Measurements from ENCODE around the gene LGALS16.
"Not testable (repeated sequence)": the region's sequence is repeated elsewhere in the genome, so short reads cannot be mapped to it uniquely, and the experiment has no call there.

Gene LGALS16

DNA sequence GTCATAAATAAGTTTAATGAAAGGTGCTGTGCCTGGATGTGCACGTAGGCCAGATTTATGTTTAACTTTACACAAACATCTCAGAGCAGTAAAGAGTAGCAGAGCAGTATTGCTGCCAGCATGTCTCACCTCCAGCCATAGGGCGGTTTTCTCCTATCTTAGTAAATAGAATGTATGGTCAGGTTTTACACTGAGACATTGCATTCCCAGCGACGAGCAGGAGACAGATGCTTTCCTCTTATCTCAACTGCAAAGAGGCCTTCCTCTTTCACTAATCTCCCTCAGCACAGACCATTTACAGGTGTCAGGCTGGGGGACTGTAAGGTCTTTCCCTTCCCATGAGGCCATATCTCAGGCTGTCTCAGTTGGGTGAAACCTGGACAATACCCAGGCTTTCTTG, 32.9 kb downstream of the LGALS16 start:
- not testable (repeated sequence) for H3K4me1 ChIP-seq (ENCODE audit: control insufficient read depth in 5 of 5, insufficient read depth in 5 of 5, low read length in 5 of 5); H3K9ac ChIP-seq (ENCODE audit: low read length in 5 of 5); H3K36me3 ChIP-seq (ENCODE audit: control insufficient read depth in 5 of 5, insufficient read depth in 5 of 5, low read length in 5 of 5); H3K27me3 ChIP-seq (ENCODE audit: control insufficient read depth in 5 of 5, insufficient read depth in 4 of 5, low read length in 5 of 5); H3K27ac ChIP-seq (ENCODE audit: low read depth, low read length); H3K4me3 ChIP-seq (ENCODE audit: low read depth in 1 of 5, low read length in 5 of 5); H3K9me3 ChIP-seq (ENCODE audit: control insufficient read depth in 5 of 5, low read length in 5 of 5)

- H3K9me3 ChIP-seq (ENCODE audit: control insufficient read depth in 5 of 5, low read length in 5 of 5) = peaks cover 2 to 10% (median 5%) of the 10 kb centered on the region in 5 donors
- H3K4me3 ChIP-seq (ENCODE audit: low read depth in 1 of 5, low read length in 5 of 5) = no peak overlapping the region
- H3K4me1 ChIP-seq (ENCODE audit: control insufficient read depth in 5 of 5, insufficient read depth in 5 of 5, low read length in 5 of 5) = no peaks in the 10 kb centered on the region
- H3K36me3 ChIP-seq (ENCODE audit: control insufficient read depth in 5 of 5, insufficient read depth in 5 of 5, low read length in 5 of 5) = no peaks in the 10 kb centered on the region
- H3K9ac ChIP-seq (ENCODE audit: low read length in 5 of 5) = no peak overlapping the region
- no peak overlapping the region for H3K27ac ChIP-seq (ENCODE audit: low read depth, low read length)
- no peaks in the 10 kb centered on the region for H3K27me3 ChIP-seq (ENCODE audit: control insufficient read depth in 5 of 5, insufficient read depth in 4 of 5, low read length in 5 of 5)
Observed at GRCh38 chr19:39692166-39692565, 36.5 kb downstream of the LGALS16 start.

- no peak overlapping the region for H3K9ac ChIP-seq (ENCODE audit: low read length in 5 of 5)
- H3K27ac ChIP-seq (ENCODE audit: low read depth, low read length) = no peak overlapping the region
- peaks cover 2 to 10% (median 5%) of the 10 kb centered on the region in 5 donors for H3K9me3 ChIP-seq (ENCODE audit: control insufficient read depth in 5 of 5, low read length in 5 of 5)
- H3K27me3 ChIP-seq (ENCODE audit: control insufficient read depth in 5 of 5, insufficient read depth in 4 of 5, low read length in 5 of 5) = peaks cover 0 to 2% (median 2%) of the 10 kb centered on the region in 5 donors
- no peaks in the 10 kb centered on the region for H3K4me1 ChIP-seq (ENCODE audit: control insufficient read depth in 5 of 5, insufficient read depth in 5 of 5, low read length in 5 of 5)
- H3K4me3 ChIP-seq (ENCODE audit: low read depth in 1 of 5, low read length in 5 of 5) = no peak overlapping the region
- H3K36me3 ChIP-seq (ENCODE audit: control insufficient read depth in 5 of 5, insufficient read depth in 5 of 5, low read length in 5 of 5) = no peaks in the 10 kb centered on the region
Observed at GRCh38 chr19:39692822-39693221, 37.1 kb downstream of the LGALS16 start.

DNA sequence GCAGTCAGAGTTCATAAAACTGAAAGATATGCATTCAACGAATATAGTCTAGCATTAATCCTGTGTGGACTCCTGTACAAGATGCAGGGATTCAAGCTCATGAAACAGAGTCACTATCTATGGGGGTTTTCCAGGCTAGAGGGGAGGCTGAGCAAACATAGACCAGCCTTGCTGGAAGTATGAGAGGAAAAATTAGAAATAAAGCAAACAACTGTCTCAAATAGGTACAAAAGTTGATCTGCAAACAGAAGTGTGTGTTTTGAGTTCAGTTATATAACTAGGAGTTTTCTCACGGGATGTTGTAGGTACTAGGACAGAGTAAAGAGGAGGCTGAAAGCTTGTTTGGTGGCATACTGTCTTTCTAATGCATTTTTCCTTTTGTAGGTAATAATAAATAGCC, 40.0 kb downstream of the LGALS16 start:
- Histone ChIP-seq H3K27me3 (ENCODE audit: control insufficient read depth in 5 of 5, insufficient read depth in 4 of 5, low read length in 5 of 5) (peaks cover 0 to 2% (median 2%) of the 10 kb centered on the region in 5 donors), H3K4me3 (ENCODE audit: low read depth in 1 of 5, low read length in 5 of 5) (no peak overlapping the region), H3K27ac (ENCODE audit: low read depth, low read length) (no peak overlapping the region), H3K9me3 (ENCODE audit: control insufficient read depth in 5 of 5, low read length in 5 of 5) (no peaks in the 10 kb centered on the region), H3K36me3 (ENCODE audit: control insufficient read depth in 5 of 5, insufficient read depth in 5 of 5, low read length in 5 of 5) (no peaks in the 10 kb centered on the region), H3K9ac (ENCODE audit: low read length in 5 of 5) (no peak overlapping the region), H3K4me1 (ENCODE audit: control insufficient read depth in 5 of 5, insufficient read depth in 5 of 5, low read length in 5 of 5) (no peaks in the 10 kb centered on the region)

GRCh38 chr19:39696387-39696786, 40.7 kb downstream of the LGALS16 start:
- no peak overlapping the region for H3K9ac ChIP-seq (ENCODE audit: low read length in 5 of 5)
- no peaks in the 10 kb centered on the region for H3K36me3 ChIP-seq (ENCODE audit: control insufficient read depth in 5 of 5, insufficient read depth in 5 of 5, low read length in 5 of 5)
- H3K4me3 ChIP-seq (ENCODE audit: low read depth in 1 of 5, low read length in 5 of 5) = no peak overlapping the region
- H3K27me3 ChIP-seq (ENCODE audit: control insufficient read depth in 5 of 5, insufficient read depth in 4 of 5, low read length in 5 of 5) = peaks cover 0 to 2% (median 2%) of the 10 kb centered on the region in 5 donors
- H3K9me3 ChIP-seq (ENCODE audit: control insufficient read depth in 5 of 5, low read length in 5 of 5) = no peaks in the 10 kb centered on the region
- no peaks in the 10 kb centered on the region for H3K4me1 ChIP-seq (ENCODE audit: control insufficient read depth in 5 of 5, insufficient read depth in 5 of 5, low read length in 5 of 5)
- no peak overlapping the region for H3K27ac ChIP-seq (ENCODE audit: low read depth, low read length)

DNA sequence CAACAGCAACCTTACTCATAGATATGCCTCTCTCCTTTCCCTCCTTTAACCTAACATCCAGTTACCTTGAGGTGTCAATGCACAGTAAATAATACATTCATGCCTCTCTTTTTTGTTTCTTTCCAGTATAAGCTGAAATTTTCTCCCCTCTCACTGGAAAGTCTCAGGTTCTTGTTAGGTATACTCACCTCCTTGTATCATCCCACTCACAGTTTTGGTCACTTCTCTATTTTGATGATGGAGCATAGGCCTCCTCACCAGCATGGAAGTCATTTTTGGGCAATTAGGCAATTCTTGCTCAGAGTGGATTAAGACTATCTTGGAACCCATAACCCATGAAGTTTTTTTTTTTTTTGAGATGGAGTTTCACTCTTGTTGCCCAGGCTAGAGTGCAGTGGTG, 42.8 kb downstream of the LGALS16 start:
- Histone ChIP-seq H3K27ac (ENCODE audit: low read depth, low read length) (no peak overlapping the region), H3K4me1 (ENCODE audit: control insufficient read depth in 5 of 5, insufficient read depth in 5 of 5, low read length in 5 of 5) (no peaks in the 10 kb centered on the region), H3K4me3 (ENCODE audit: low read depth in 1 of 5, low read length in 5 of 5) (no peak overlapping the region), H3K36me3 (ENCODE audit: control insufficient read depth in 5 of 5, insufficient read depth in 5 of 5, low read length in 5 of 5) (no peaks in the 10 kb centered on the region), H3K9ac (ENCODE audit: low read length in 5 of 5) (no peak overlapping the region), H3K27me3 (ENCODE audit: control insufficient read depth in 5 of 5, insufficient read depth in 4 of 5, low read length in 5 of 5) (peaks cover 0 to 2% (median 2%) of the 10 kb centered on the region in 5 donors), H3K9me3 (ENCODE audit: control insufficient read depth in 5 of 5, low read length in 5 of 5) (no peaks in the 10 kb centered on the region)

GRCh38 chr19:39701291-39701690, 45.6 kb downstream of the LGALS16 start:
- Histone ChIP-seq H3K4me1 (ENCODE audit: control insufficient read depth in 5 of 5, insufficient read depth in 5 of 5, low read length in 5 of 5) (no peaks in the 10 kb centered on the region), H3K9ac (ENCODE audit: low read length in 5 of 5) (no peak overlapping the region), H3K9me3 (ENCODE audit: control insufficient read depth in 5 of 5, low read length in 5 of 5) (no peaks in the 10 kb centered on the region), H3K27ac (ENCODE audit: low read depth, low read length) (no peak overlapping the region), H3K27me3 (ENCODE audit: control insufficient read depth in 5 of 5, insufficient read depth in 4 of 5, low read length in 5 of 5) (peaks cover 0 to 2% (median 2%) of the 10 kb centered on the region in 5 donors), H3K4me3 (ENCODE audit: low read depth in 1 of 5, low read length in 5 of 5) (no peak overlapping the region), H3K36me3 (ENCODE audit: control insufficient read depth in 5 of 5, insufficient read depth in 5 of 5, low read length in 5 of 5) (no peaks in the 10 kb centered on the region)

- Histone ChIP-seq H3K4me3 (ENCODE audit: low read depth in 1 of 5, low read length in 5 of 5) (no peak within 1 kb of the TSS), H3K4me1 (ENCODE audit: control insufficient read depth in 5 of 5, insufficient read depth in 5 of 5, low read length in 5 of 5) (no peaks in the 10 kb centered on the region), H3K9ac (ENCODE audit: low read length in 5 of 5) (no peak within 1 kb of the TSS), H3K9me3 (ENCODE audit: control insufficient read depth in 5 of 5, low read length in 5 of 5) (no peaks in the 10 kb centered on the region), H3K36me3 (ENCODE audit: control insufficient read depth in 5 of 5, insufficient read depth in 5 of 5, low read length in 5 of 5) (no peaks in the 10 kb centered on the region), H3K27me3 (ENCODE audit: control insufficient read depth in 5 of 5, insufficient read depth in 4 of 5, low read length in 5 of 5) (no peaks in the 10 kb centered on the region), H3K27ac (ENCODE audit: low read depth, low read length) (no peak within 1 kb of the TSS)
Observed at GRCh38 chr19:39704181-39705044, 48.7 kb downstream of the LGALS16 start, which contains the start of gene LGALS14. LGALS14 (plus strand) TSS chr19:39704481; CDS start chr19:39704529, 48 bp downstream.

GRCh38 chr19:39705578-39706188, 50.0 kb downstream of the LGALS16 start:
- no peaks in the 10 kb centered on the region for H3K9me3 ChIP-seq (ENCODE audit: control insufficient read depth in 5 of 5, low read length in 5 of 5)
- no peaks in the 10 kb centered on the region for H3K27me3 ChIP-seq (ENCODE audit: control insufficient read depth in 5 of 5, insufficient read depth in 4 of 5, low read length in 5 of 5)
- H3K36me3 ChIP-seq (ENCODE audit: control insufficient read depth in 5 of 5, insufficient read depth in 5 of 5, low read length in 5 of 5) = no peaks in the 10 kb centered on the region
- H3K4me3 ChIP-seq (ENCODE audit: low read depth in 1 of 5, low read length in 5 of 5) = no peak overlapping the region
- no peaks in the 10 kb centered on the region for H3K4me1 ChIP-seq (ENCODE audit: control insufficient read depth in 5 of 5, insufficient read depth in 5 of 5, low read length in 5 of 5)
- H3K9ac ChIP-seq (ENCODE audit: low read length in 5 of 5) = no peak overlapping the region
- H3K27ac ChIP-seq (ENCODE audit: low read depth, low read length) = no peak overlapping the region

DNA sequence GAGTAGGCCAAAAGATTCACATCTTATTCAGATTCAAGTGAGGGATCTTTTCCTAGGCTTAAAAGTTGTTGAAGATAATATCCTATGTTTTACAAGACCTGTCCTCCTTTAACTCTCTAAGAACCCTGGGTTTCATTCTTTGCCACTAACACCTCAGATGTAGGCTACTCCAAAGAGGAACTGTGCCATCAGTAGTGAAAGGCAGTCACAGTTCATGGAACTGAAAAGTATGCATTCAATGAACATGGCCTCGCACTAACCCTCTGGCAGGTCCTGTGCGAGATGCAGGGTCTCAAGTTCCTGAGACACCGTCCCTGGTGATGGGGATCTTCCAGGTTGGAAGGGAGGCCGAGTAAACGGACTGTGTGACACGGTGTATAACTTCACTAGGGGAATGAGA, 52.9 kb downstream of the LGALS16 start:
- no peak overlapping the region for H3K27ac ChIP-seq (ENCODE audit: low read depth, low read length)
- no peaks in the 10 kb centered on the region for H3K4me1 ChIP-seq (ENCODE audit: control insufficient read depth in 5 of 5, insufficient read depth in 5 of 5, low read length in 5 of 5)
- no peak overlapping the region for H3K4me3 ChIP-seq (ENCODE audit: low read depth in 1 of 5, low read length in 5 of 5)
- H3K27me3 ChIP-seq (ENCODE audit: control insufficient read depth in 5 of 5, insufficient read depth in 4 of 5, low read length in 5 of 5) = no peaks in the 10 kb centered on the region
- H3K9me3 ChIP-seq (ENCODE audit: control insufficient read depth in 5 of 5, low read length in 5 of 5) = no peaks in the 10 kb centered on the region
- H3K9ac ChIP-seq (ENCODE audit: low read length in 5 of 5) = no peak overlapping the region
- H3K36me3 ChIP-seq (ENCODE audit: control insufficient read depth in 5 of 5, insufficient read depth in 5 of 5, low read length in 5 of 5) = no peaks in the 10 kb centered on the region
